Fibroblast of skin of right biceps (primary cell): ENCODE measurements around the gene CAPN3.
A peak's percentile ranks its signal among the peaks of the same experiment; 100 is the strongest.

ENCODE experiments used
- DNase-seq: peaks from one replicate; pipeline ENCODE4 v3.0.0-alpha.2; 2013

Gene CAPN3

GRCh38 chr15:42457445-42458442 lies 98.4 kb downstream of the CAPN3 start:
- peak; percentile 95 for DNase-seq

- no peak for DNase-seq
Measured at GRCh38 chr15:42461261-42461660, 102.0 kb downstream of the CAPN3 start.
